Hematopoietic multipotent progenitor cell treated with erythropoietin and hydrocortisone succinate and interleukin-3 and kit ligand, for 15 days (in vitro differentiated cells): Measurements from ENCODE around the gene PAPOLG.
"Not testable (repeated sequence)": the region's sequence is repeated elsewhere in the genome, so short reads cannot be mapped to it uniquely, and the experiment has no call there.

ENCODE experiments used
- DNase-seq: peaks from one replicate; pipeline ENCODE4 v3.0.0-alpha.2; 2015; ENCODE audit warnings: low spot score

PAPOLG gene

DNA sequence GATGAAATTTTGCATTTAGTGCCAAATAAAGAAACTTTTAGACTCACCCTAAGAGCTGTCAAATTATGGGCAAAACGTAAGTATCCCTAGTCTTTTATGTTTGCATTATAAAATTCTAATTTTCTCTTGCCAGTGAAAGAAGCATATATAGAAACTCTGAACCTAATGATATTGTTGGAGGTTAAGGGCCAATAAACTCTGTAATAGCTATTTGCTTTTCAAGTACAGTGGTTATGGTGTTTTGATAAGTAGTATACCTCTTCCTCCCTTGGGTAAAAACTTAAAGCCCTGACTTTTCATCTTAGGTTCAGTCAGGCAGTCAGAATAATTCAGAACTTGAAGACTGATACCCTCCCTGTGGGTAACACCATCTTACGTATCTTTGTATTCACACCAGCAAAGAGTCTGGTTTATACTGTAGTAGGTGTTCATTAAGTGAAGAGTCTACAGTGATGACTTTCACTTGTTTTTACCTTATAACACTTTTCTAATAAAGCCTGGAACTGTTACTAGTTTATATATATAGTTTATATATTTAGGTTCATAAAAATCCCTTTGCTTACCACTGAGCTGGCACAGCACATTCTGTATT is 19.1 kb downstream of the PAPOLG start:
- no peak for DNase-seq

DNA sequence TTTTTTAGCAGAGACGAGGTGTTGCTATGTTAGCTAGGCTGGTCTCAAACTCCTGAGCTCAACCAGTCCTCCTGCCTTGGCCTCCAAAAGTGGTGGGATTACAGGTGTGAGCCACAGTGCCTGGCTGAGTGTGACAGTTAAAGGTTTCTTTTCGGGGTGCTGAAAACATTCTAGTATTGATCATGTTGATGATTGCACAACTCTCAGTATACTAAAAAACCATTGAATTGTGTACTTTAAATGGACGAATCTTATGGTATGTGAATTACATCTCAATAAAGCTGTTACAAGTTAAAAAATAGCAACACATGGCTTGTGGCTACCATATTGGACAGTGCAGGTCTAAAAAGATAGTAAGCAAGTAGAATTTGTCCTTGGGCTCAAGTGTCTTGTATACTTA is 22.3 kb downstream of the PAPOLG start:
- DNase-seq: no peak

DNA sequence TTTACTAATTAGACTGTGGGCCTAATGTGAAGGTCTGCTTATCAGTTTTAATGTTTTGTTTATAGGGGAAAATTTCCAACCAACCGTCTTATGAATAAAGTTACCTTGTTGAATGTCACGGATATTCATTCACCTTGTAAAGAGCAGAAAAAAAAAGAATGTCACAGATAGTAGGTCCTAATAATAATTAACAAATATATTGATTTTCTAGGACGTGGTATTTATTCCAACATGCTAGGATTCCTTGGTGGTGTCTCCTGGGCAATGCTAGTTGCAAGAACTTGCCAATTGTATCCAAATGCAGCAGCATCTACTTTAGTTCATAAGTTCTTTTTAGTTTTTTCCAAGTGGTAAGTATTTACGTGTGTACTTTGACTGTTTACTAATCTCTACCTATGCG is 23.4 kb downstream of the PAPOLG start:
- no peak for DNase-seq

DNA sequence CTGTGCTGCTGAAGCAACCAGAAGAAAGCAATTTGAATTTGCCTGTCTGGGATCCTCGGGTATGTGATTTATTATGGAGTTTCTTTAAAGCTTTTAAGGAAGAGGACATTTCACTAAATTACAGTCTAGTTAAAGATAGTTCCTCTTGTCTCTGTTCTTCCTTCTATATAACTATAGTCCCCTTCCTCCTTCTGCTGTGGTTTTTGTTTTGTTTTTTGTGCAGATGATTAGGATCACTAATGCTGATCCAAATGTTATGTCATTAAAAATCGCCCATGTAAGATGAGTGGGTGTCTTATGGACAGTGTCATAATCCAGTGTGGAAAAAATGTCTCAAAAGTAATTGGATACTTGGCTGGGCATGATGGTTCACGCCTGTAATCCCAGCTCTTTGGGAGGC is 24.7 kb downstream of the PAPOLG start:
- no peak for DNase-seq

DNA sequence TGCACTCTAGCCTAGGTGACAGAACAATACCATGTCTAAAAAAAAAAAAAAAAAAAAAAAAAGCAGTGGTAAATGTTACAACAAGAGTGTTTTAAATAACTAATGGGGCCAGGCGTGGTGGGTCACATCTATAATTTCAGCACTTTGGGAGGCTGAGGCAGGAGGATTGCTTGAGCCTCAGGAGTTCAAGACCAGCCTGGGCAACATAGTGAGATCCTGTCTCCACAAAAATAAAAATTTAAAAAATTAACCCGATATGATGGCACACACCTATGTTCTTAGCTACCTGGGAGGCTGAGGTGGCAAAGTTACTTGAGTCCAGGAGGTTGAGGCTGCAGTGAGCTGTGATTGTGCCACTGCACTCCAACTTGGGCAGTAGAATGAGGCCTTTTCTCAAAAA is 37.1 kb downstream of the PAPOLG start:
- no peak for DNase-seq

DNA sequence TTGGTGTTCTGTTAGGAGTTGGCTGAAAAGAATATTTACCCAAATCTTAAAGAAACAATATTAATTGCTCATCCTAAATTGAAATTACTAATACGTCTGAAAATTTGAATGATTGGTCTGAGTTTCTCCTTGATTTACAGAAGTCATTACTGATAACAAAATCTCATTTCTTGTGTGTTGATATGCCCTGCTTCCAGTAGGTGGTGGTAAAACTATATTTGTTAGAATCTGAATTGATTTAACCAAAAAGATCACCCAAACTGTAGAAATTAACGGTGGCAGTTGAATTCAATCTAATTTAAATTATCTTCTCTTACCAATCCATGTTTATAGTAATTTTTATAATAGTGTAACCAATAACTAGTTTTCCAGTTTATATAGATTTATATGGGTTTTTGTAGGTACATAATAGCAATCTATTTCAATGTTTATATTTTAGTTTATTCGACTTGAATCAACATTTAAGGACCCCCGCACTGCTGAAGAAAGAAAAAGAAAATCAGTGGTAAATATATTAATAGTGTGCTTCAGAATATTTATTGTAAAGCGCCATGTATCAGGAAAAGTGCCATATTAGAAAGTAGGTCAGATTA is 38.3 kb downstream of the PAPOLG start:
- DNase-seq: peak; percentile 35

DNA sequence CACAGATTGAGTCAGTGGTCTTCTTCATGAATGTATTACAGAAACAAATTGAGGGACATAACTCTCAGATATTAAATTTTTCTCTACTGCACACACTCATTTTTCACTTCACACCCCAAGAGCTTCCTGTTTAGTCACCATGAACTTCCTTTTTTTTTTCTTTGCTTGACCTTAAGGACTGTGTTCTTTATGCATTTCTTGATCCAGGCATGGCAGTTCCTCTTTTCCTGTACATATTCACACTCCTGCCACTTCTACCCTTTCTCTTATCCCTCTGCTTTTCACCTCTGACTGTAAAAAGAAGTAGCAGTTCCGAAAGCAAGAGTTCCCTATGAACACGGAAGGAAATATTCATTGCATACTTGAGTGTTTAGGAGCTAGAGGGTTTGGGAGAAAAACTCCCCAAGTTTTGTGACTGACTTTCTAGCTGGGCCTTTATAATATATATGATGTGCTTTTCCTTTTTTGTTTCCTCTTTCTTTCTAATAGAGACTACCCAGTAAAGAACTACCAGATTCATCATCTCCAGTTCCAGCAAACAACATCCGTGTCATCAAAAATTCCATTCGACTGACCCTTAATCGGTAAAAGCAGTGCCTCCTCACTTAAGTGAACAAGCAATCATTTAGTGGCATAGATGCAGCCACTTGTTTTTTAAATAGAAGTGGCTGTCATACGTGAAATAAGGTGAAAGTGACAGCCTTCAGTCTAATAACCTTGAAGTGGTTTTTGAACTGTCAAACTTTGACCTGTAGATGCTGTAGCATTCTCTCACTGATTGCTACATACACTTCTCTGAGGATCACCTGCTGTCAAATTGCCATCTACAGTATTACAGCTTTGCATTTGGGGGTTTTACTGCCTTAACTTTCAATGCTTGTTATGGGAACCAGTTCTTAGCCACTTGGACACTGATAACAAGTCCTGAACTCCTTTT is 40.8 kb downstream of the PAPOLG start:
- DNase-seq: no peak

DNA sequence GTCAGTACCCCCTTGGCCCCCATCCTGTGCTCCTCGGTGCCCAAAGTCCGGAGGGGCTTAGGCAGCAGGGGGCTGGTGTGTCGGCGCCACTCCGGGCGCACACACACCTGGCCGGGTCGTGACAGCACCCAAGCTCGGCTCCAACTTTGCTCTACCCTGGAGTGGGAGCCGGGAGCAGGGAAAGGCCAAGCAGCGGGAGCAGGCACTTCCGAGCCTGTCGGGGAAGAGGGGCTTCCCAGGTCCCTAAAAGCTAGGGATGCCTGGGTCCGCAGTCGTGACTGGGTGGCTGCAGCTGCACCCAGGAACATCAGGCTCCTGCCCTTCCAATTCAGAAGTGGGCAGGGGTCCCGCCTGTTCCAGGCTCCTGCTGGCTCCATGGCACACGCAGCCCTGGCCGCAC is 48.4 kb downstream of the PAPOLG start:
- no peak for DNase-seq

DNA sequence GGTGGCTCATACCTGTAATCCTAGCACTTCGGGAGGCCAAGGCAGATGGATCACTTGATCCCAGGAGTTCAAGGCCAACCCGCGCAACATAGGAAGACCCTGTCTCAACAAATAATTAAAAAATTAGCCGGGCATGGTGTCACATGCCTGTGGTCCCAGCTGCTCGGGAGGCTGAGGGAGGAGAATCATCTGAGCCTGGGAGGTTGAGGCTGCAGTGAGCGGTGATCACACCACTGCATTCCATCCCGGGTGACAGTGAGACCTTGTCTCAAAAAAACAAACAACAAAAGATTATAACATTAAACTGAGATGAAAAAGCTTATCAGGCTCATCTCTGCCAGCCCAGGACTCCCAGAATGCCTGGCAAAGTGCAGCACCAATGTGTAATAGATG is 50.5 kb downstream of the PAPOLG start:
- DNase-seq: no peak

DNA sequence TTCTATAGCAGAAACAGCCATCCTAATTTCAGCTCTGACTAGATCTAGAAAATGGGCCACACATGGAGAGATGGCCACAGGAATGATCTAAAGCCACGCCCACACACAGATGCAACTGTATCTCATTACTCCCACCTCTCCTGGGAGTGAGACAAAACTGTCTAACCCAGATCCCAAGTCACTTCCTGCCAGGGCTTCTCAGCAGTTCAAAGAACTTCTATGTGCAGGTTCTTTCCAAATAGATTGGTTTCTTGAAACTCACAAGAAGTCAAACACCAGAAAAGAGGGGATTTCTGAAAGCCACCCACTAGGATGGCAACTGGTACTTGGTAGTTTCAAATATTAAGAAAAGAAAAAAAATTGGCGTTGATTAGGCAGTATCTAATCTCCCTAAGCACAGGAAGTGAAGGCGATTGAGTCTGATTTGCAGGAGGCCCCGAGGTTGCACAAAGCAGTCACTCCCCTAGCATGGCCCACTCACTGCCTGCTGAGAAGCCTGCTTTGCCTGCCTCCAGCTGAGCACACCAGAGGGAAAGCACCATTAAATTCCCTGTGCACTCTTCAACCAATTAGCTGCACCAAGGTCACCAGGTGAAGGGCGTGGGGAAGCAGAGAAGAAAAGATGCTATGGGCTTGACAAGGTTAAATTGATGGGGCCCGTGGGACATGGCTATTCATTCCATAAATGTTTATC is 51.1 kb downstream of the PAPOLG start:
- no peak for DNase-seq

DNA sequence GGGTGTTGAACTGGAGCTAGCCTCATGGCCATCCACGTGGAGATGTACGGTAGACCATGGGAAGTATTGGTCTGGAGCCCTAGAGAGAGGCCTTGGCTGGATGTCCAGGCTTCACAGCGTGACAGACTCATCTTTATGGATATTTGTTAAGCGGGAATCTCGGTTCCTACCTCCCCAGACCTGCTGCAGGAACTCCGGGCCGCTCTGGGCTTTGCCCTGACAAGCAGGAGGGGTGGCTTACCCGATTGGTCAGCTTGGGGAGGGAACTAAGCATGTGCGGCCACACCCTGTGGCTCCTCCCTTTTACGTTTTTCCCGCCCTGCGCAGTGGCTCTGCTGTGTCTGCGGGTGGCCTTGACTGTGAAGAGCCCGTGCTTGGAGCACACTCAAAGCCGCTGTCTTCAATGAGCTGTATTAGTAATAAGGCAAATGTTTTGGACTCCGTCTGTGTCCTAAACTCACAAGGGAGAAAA is 52.3 kb downstream of the PAPOLG start:
- no peak for DNase-seq

DNA sequence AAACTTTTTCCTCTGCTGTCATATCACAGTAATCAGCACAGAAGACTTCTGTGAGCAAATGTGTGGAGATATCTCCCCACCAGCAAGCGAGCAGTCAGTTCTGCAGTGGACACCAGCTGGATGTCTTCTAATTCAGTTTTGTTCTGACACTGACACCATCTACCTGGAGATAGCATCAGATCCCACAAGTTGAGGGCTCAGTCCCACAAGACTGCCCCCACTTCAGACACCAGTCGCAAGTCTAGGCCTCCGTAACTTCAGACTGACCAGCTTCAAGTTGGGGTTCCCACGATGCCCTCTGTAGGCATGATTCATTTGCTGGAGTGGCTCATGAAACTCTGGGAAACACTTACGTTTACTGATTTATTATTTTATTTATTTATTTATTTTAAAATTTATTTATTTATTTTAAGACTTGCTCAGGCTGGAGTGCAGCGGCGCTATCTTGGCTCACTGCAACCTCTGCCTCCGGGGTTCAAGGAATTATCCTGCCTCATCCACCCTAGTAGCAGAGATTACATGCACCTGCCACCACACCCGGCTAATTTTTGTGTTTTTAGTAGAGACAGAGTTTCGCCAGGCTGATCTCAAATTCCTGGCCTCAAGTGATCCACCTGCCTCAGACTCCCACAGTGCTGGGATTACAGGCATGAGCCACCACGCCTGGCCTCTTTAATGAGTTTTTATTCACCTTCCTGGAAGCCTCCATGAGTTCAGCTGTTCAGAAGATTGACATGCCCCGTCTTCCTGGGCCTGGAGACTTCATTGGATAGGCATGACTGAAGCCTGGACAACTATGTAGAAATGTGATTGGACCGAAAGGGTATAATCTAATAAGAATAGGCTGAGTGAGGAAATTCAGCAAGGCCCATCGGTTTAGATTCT is 55.7 kb downstream of the PAPOLG start:
- DNase-seq: no peak

DNA sequence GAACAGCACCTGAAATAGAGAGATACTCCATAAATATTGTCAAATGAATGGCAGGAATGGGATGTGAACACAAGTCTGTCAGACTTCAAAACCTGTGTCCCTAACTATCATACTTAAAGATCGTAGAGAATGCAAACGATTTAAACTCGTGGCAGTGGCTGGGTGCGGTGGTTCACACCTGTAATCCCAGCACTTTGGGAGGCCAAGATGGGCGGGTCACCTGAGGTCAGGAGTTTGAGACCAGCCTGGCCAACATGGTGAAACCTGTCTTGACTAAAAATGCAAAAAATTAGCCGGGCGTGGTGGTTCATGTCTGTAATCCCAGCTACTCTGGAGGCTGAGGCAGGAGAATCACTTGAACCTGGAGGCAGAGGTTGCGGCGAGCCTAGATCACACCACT is 61.1 kb downstream of the PAPOLG start:
- not testable (repeated sequence) for DNase-seq

DNA sequence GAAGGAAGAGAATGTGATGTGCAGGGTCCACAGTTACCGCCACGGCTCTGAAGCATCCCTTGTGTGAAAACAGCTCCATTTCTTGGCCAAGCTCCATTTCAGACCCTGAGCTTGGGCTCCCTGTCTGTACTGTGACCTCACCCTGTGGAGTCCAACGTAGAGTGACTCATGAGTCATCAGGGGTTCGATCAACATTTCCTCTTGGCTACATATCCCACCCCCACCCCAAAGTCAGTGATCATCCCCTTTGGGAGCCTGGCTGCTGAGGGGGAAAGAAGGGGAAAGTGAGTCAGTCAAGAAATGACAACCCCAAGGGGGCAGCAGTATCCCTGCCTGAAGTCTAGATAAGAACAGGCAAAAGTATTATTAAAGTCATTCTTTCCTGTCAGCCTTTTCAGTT is 62.2 kb downstream of the PAPOLG start:
- DNase-seq: no peak

DNA sequence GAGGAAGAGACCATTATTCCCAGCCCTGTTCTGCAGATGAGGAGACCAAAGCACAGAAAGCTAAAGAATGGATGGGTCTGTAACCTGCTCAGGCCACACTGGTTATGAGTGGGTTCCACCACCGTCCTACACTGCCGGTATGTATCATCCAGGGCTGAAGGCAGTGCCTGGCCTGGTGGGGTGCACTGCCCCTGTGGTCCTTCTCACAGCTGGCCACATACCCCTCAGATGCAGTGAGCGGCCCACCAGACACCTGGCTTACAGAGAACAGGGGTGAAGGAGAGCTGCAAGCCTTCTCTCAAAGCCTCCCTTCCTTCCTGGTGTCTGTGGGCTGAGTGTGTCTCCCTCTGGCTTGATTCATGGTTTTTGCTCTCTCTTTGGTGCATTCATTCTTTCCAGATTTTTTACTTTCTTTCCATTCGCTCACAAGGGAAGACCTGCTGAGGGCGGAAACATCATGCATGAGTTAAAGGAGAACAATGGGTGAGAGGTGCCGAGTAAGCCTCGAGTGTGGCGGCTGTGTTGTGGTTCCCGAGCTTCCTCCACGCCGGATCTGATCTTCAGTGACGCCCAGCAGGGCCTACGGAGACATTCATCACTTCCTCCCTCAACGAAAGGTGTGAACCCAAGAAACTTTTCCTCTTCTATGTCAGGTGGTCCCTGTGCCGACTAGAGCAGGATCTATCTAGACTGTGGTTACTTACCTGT is 63.2 kb downstream of the PAPOLG start:
- DNase-seq: no peak

DNA sequence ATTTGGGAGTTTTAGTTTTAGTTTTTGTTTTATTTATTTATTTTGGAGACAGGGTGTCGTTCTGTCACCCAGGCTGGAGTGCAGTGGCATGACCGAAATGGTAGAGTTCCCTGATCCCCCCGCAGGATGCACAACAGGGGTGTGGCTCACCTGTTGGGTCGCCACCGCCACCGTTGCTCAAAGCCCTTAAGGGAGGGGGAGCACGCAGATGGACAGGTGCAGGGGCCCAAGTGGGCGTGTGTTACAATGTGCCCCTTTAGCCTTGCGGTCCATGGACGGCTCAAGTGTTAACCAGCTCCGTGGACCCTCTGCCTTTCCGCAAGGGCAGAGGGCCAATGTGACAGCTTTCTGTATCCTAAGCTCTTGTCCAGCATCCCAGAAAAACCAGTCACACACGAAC is 63.9 kb downstream of the PAPOLG start:
- no peak for DNase-seq

DNA sequence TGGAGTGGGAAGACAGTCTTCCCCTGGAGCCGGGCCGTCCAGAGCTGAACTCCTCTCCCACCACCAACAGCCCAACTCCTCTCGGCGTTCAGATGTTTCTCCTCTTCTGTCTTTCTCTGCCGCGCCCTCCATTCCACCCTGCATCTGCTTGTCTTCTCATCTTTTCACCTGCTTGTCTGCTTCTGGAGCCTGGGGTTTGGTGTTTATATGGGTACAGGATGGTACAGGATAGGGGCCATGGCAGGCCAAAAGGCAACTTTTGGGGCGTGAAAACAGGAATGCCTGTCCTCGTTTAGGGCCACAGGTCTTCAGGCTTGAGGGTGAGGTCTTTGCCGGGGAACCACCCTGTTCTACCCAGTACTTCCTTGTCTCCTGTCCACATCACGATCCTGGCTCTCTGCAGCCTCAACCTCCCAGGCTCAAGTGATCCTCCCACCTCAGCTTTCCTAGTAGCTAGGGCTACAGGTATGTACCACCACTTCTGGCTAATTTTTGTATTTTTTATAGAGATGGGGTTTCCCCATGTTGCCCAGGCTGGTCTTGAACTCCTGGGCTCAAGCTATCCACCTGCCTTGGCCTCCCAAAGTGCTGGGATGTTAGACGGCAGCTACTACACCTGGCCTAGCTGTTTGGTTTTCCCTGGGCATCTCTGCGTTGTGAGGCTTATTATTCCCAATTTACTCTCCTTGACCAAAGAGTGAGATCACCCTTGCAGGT is 64.5 kb downstream of the PAPOLG start:
- DNase-seq: no peak

DNA sequence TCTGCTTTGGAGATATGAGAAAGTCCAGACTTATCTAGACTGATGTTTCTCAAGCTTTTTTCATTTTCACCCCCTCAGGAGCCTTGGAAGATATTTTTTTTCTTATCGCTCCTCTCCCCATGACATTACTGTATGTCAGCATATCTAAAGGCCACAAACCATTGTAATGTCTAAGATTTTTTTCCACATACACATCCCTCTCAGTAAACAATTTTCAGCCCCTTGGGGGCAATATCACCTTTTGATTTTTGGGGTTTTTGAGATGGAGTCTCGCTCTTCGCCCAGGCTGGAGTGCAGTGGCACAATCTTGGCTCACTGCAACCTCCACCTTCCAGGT is 65.0 kb downstream of the PAPOLG start:
- no peak for DNase-seq

DNA sequence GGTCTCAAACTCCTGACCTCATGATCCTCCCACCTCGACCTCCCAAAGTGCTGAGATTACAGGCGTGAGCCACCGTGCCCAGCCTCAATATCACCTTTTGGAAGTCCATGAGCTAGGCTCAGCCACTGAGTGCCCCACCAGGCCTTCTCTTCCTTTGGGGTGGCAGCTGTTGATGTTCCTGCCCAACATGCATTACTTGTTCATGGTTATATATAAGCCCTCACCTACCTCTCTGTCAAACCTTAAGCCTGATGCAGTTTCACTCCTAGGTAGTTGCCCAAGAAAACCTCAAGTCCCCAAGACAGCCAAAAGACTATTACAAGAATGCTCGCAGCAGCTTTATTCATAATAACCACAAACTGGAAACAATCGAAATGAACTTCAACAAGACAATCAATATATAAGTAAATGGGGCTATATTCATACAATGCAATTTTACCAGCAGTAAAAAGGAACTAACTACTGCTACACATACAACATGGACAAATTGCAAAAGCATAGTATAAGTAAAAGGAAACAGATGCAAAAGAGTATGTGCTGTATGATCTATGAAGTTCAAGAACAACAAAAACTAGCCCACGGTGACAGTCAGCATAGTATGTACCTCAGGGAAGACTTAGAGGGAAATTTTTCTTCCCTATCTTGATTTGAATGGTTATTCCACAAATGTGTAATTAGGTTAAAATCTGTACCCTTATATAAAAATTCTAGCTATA is 65.7 kb downstream of the PAPOLG start:
- no peak for DNase-seq

DNA sequence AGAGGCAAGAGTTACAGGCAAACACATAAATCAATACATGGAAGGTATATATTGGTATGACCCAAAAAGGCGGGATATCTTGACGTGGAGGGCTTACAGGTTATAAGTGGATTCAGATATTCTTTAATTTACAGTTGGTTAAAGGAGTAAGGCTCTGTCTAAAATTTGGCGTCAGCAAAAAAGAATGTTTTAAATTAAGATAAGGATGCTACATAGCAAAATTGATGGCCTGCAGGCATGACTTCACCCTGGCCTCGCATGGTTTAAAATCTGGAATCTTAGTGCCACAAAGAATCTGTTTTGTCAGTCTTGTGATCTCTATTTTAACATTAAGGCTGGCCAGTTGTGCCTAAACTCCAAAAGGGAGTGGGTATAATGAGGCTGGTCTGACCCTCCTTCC is 66.9 kb downstream of the PAPOLG start:
- DNase-seq: no peak
